ENCODE measurements around the gene KIF16B.

DNA sequence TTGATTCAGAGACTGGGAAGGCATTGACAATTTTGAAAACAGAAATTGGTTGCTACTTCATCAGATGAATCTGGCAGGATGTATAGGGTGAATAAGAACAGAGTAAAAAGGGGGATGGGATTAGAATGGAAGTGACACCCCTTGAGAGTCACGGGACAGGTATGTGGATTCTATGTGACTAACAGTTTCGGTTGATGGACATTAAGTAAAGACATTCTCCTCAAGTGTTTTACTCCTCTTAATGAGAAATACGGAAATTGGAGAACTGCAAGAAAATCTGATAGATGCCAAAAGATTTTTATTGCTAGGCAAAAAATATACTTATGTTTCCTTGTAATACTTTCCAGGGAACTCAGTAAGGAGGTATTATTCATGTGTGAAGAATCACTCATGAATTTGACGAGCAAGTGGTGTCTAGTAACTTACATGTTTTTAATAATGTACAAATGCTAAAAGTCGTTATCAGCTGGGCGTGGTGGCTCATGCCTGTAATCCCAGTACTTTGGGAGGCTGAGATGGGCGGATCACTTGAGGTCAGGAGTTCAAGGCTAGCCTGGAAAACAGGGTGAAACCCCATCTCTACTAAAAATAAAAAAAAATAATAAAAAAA, 135.8 kb downstream of the KIF16B start:
- TF ChIP-seq CTCF (IDR thresholded peaks at IDR 0.05) (no peak), EP300 (IDR thresholded peaks at IDR 0.05) (no peak)
